Retinal pigment epithelial cell (primary cell): ENCODE measurements around the gene OTOP3.
A peak's percentile ranks its signal among the peaks of the same experiment; 100 is the strongest.
"Not testable (repeated sequence)": the region's sequence is repeated elsewhere in the genome, so short reads cannot be mapped to it uniquely, and the experiment has no call there.

ENCODE experiments used
- DNase-seq: peaks from one replicate; pipeline ENCODE4 v3.0.0-alpha.2; 2010; ENCODE audit warnings: low read depth
- H3K4me3 ChIP-seq: 2 replicates; pipeline ENCODE4 v1.5.1; 2011; ENCODE audit warnings: mild to moderate bottlenecking, low read length, control low read depth, moderate library complexity
- CTCF ChIP-seq: conservative IDR thresholded peaks from 2 replicates; pipeline ENCODE4 v1.5.1; 2011; ENCODE audit warnings: low read depth, low read length, control low read depth, inconsistent platforms

Gene OTOP3

GRCh38 chr17:74963656-74964055 is 28.0 kb downstream of the OTOP3 start:
- no peak overlapping the region for H3K4me3 ChIP-seq
- peak; percentile 12 for TF ChIP-seq CTCF
- DNase-seq = no peak

- no peak for DNase-seq
- no peak for TF ChIP-seq CTCF
- no peak overlapping the region for H3K4me3 ChIP-seq
These were observed 28.6 kb downstream of the OTOP3 start for GRCh38 chr17:74964246-74964761.

GRCh38 chr17:74964988-74965622 is 29.4 kb downstream of the OTOP3 start:
- H3K4me3 ChIP-seq = no peak overlapping the region
- TF ChIP-seq CTCF = no peak
- DNase-seq = no peak

GRCh38 chr17:74968361-74968780 is 32.7 kb downstream of the OTOP3 start:
- TF ChIP-seq CTCF = no peak
- H3K4me3 ChIP-seq = no peak overlapping the region
- DNase-seq = no peak

- H3K4me3 ChIP-seq, DNase-seq: not testable (repeated sequence)
These were observed 33.8 kb downstream of the OTOP3 start for GRCh38 chr17:74969501-74969900.

- TF ChIP-seq CTCF = no peak
- H3K4me3 ChIP-seq = no peak overlapping the region
- DNase-seq = no peak
These were observed 34.7 kb downstream of the OTOP3 start for GRCh38 chr17:74970395-74970794.

GRCh38 chr17:74971069-74971841 is 35.6 kb downstream of the OTOP3 start:
- no peak for TF ChIP-seq CTCF
- H3K4me3 ChIP-seq = peak overlapping the region; percentile 57
- no peak for DNase-seq
